Measurements from ENCODE around the gene PAN3.

The PAN3 gene

GRCh38 chr13:28229522-28230411, 91.4 kb downstream of the PAN3 start:
- no peak for DNase-seq

DNA sequence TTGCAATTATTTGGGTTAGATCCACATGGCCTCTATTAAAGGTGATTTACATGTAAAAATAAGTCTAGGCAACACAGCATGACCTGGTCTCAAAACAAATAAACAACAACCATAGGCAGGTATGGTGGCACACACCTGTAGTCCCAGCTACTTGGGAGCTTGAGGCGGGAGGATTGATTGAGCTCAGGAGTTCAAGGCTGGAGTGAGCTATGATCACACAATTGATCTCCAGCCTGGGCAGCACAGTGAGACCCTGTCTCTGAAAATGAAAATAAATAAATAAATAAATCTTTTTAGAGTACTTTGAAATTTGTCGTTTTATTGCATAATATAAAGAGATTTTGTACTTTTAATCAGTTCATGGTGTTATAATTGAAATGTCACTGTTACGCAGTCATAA, 93.3 kb downstream of the PAN3 start:
- no peak for DNase-seq

- no peak for DNase-seq
These were observed 99.6 kb downstream of the PAN3 start for GRCh38 chr13:28237944-28238343.

- DNase-seq: no peak
These were observed 101.0 kb downstream of the PAN3 start for GRCh38 chr13:28239374-28239773.

- no peak for DNase-seq
These were observed 107.1 kb downstream of the PAN3 start for GRCh38 chr13:28245465-28245864.

GRCh38 chr13:28246891-28247290, 108.5 kb downstream of the PAN3 start:
- no peak for DNase-seq

GRCh38 chr13:28248080-28248479, 109.7 kb downstream of the PAN3 start:
- DNase-seq: no peak

GRCh38 chr13:28250542-28250941, 112.2 kb downstream of the PAN3 start:
- DNase-seq: no peak

DNA sequence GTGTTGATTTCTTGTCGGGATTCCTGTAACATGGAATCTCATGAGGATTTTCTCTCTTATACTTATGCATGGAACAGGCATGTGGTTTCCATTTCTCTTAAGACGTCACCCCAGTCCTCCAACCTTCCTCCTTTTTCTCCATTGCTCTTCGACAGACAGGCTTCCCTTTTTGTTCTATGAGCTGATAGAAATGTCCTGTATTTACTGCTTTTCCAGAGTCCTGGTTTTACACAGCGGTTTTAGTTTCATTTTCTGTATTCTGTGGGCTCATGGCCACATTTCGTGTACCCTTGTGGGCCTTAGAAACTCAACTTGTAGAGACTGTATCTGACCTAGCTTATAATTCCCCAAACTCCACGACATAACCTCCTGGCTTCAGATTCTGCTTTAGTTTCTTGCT, 113.1 kb downstream of the PAN3 start:
- DNase-seq: no peak

GRCh38 chr13:28252547-28252946, 114.2 kb downstream of the PAN3 start:
- no peak for DNase-seq

GRCh38 chr13:28257305-28257704, 119.0 kb downstream of the PAN3 start:
- no peak for DNase-seq

DNA sequence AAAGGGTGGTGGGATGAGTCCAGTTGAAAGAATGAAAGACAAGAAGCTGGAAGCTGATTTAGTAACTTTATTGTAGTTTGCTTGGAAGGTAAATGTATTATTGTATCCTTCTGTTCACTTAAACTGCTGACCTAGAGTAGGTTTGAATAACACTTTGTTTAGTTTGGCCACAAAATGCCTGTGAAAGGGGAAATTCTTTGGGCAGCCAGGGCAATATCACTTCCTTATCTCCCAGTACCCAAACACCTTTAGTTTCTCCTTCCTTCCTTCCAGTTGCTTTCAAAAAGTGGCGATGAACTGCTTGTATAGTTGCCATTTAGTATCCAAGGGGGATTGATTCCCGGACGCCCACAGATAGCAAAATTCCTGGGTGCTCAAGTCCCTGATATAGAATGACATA, 120.1 kb downstream of the PAN3 start:
- no peak for DNase-seq

DNA sequence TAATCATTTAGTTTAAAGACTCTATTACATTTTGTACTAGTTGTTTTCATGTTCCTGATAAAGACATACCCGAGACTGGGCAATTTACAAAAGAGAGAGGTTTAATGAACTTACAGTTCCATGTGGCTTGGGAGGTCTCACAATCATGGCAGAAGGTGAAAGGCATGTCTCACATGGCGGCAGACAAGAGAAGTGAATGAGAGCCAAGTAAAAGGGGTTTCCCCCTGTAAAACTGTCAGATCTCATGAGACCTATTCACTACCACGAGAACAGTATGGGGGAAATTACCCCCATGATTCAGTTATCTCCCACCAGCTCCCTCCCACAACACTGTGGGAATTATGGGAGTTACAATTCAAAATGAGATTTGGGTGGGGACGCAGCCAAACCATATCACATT, 129.2 kb downstream of the PAN3 start:
- DNase-seq: no peak

DNA sequence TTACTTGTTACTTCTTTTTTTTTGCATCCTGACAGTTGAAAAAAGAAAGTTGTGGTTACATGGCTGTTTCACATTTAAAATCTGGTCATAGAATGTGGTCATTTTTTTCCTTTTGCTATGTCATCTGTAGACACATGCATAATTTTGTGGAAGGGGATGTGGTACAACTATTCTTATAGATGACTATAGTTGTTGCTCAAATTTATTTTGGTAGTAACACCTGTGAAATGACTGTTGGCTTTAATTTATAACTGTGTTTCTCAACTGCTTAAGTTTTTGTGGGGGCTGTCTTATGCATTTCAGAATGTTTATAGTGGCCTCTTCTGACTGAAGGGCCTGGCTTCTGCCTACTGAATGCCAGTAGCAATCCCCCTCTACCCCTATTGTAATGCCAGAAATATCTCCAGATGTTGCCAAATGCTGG, 130.5 kb downstream of the PAN3 start:
- peak; percentile 90 to 91 for DNase-seq

DNA sequence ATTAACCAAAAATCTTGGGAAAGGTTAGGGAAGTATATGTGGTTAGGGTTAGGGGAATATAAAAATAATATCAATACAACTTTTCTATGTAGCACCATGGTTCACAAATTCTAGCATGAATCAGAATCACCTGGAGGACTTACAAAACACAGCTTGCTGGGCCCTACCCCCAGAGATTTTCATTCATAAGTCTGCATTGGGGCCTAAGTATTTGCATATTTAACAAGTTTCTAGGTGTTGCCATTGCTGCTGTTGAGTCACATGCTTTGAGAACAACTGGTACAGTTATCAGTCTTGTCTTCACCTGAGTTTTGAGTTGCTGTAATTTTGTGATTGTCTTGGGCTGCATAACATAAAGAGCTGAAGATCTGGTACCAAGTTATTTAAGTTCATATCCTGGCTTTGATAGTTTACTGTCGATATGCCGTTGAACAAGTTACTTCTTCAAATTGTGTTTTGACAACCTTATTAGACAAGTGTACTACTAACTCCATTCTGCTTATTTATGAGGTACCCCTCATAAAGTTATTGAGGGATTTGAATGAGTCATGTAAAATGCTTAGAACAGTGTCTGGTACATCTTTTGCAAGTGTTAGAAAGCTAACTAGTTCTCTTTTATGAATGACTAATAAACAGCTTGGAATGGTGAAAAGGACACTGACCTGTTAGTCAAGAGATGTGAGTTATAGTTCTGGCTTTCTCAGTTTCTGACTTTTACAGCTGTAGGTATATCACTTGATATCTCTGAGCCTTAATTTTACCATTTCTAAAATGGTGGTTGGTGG, 132.9 kb downstream of the PAN3 start:
- DNase-seq: no peak

DNA sequence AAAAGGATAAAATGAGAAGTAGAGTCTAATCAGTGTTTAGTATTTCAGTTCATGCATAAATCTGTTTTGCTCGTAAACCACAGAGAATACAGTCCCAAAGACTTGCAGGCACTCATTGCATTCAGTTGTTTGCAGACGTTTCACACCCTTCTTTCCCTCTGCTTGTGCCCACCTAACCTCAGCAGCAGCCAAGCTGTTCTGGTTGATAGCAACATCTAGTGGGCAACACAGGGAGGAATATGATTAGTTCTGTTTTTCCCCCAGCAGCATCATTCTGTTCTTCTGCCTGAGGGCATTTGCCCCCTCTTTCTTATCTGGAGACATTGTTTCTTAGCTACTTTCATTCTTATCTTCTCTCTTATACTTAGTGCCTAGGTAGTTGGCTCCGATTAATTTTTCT, 135.6 kb downstream of the PAN3 start:
- no peak for DNase-seq

DNA sequence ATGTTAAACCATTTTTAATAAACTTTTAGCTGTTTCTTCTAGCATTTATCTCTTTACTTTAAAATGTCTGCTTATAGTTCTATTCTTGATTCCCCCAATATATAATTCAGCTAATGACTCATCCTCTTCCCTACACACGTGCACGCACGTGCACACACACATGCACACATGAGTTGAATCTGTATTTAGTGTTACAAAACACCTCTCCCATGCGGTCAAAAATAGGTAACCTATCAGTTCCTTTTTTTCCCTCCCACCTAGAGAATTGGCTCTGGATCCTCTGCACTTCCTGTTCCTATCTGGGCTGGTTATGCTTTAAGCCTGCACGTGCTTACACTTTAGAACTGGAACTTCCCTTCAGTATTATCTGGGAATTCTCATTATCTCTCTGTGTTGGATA, 144.1 kb downstream of the PAN3 start:
- DNase-seq: no peak

DNA sequence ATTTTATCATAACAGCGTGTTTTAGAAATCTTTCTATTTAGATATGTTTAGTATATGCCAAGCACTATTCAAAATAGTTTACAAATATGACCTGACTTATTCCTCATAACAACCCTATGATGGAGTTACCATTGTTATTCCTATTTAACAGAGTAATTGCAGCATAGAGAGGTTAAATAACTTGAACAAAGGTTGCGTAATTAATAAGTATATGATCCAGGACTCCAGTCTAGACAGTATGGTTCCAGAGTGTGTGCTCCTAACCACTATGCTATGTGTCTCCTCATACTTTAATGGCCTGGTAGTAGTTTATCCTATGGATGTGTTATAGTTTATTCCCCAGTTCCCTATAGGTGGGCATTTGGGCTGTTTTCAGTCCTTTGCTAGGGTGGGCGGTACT, 145.3 kb downstream of the PAN3 start:
- no peak for DNase-seq

- DNase-seq: no peak
These were observed 147.9 kb downstream of the PAN3 start for GRCh38 chr13:28286263-28286662.

- DNase-seq: no peak
These were observed 159.0 kb downstream of the PAN3 start for GRCh38 chr13:28297341-28297740.

GRCh38 chr13:28299916-28300315, 161.6 kb downstream of the PAN3 start:
- DNase-seq: no peak

DNA sequence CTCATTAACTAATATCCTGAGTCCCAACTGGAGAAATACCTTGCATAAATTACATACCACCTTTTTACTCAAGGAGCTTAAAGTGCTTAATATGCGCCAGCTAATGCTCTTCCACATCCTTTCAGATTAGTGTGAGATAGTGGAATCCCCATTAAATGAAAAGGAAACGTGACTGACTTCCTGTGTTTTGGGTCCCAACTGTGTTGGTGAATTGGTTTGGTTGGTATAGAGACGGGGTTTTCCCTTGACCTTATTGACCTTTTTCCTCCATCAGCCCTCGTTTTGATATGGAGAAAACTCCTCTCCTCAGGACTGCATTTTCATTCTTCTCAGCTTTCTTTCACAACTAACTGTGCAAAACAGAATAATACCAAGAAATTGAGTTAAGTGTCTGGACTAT, 163.5 kb downstream of the PAN3 start:
- DNase-seq: no peak

GRCh38 chr13:28306325-28306724, 168.0 kb downstream of the PAN3 start:
- no peak for DNase-seq

DNA sequence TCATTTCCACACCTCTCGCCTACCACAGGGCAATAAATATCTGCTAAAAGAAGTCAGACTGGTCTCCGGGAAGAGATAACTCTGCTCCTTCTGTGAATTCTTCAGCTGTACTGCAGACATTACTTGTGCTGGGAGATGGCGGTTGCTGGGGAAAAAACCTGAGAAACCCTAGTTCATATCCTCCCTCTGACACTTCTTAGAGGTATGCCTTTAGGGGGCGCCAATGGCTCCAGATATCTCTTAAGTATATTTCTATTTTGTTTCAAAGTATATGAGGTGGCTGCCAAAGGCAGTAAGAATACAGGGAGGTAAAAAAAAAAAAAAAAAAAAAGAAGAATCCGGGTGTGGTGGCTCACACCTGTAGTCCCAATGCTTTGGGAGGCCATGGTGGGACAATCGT, 175.2 kb downstream of the PAN3 start:
- peak; percentile 67 to 68 for DNase-seq
